HepG2 (cell line): ENCODE measurements around the gene THRB. TPM values are rescaled to one million over a fixed set of nuclear protein-coding genes. Genes with fewer than 3 reads are reported as not detected.

Experiments
- CBX1 ChIP-seq: IDR thresholded peaks from one replicate; pipeline ENCODE4 v1.6.1; 2016; ENCODE audit warnings: antibody characterized with exemption, low read depth
- HINFP ChIP-seq: sonication (generic); formaldehyde crosslinking; IDR thresholded peaks from 2 replicates; pipeline ENCODE4 v1.4.0; 2020; ENCODE audit warnings: low read depth, mild to moderate bottlenecking, missing genetic modification reagents
- HNF4A ChIP-seq: sonication (generic); formaldehyde crosslinking; IDR thresholded peaks from 2 replicates; pipeline ENCODE4 v1.4.0; 2020; ENCODE audit warnings: missing genetic modification reagents
- HOXA3 ChIP-seq: sonication (generic); formaldehyde crosslinking; IDR thresholded peaks from 2 replicates; pipeline ENCODE4 v1.5.0; 2020; ENCODE audit warnings: missing genetic modification reagents
- KMT2A ChIP-seq: sonication (generic); formaldehyde crosslinking; IDR thresholded peaks from 2 replicates; pipeline ENCODE4 v1.4.0; 2020; ENCODE audit warnings: missing genetic modification reagents
- KMT2B ChIP-seq: IDR thresholded peaks from 2 replicates; pipeline ENCODE4 v1.6.1; 2016; ENCODE audit warnings: missing genetic modification reagents, missing compliant biosample characterization
- MXD4 ChIP-seq: IDR thresholded peaks from 2 replicates; pipeline ENCODE4 v1.6.1; 2016; ENCODE audit warnings: mild to moderate bottlenecking, missing biosample characterization, missing genetic modification reagents
- NKX3-1 ChIP-seq: sonication (generic); formaldehyde crosslinking; IDR thresholded peaks from 2 replicates; pipeline ENCODE4 v1.5.0; 2020; ENCODE audit warnings: missing genetic modification reagents
- NR2C2 ChIP-seq: sonication (generic); formaldehyde crosslinking; IDR thresholded peaks from 2 replicates; pipeline ENCODE4 v1.4.0; 2020; ENCODE audit warnings: missing genetic modification reagents, mild to moderate bottlenecking, moderate library complexity, borderline replicate concordance
- RFX3 ChIP-seq: IDR thresholded peaks from 2 replicates; pipeline ENCODE4 v1.6.1; 2016; ENCODE audit warnings: missing biosample characterization, missing genetic modification reagents
- TFDP1 ChIP-seq: IDR thresholded peaks from 2 replicates; pipeline ENCODE4 v1.6.1; 2016; ENCODE audit warnings: missing compliant biosample characterization, missing genetic modification reagents, borderline replicate concordance
- TOPORS ChIP-seq: sonication (generic); formaldehyde crosslinking; IDR thresholded peaks from 2 replicates; pipeline ENCODE4 v1.8.0; 2023; ENCODE audit warnings: mild to moderate bottlenecking, missing genetic modification reagents
- ZFAT ChIP-seq: sonication (generic); formaldehyde crosslinking; conservative IDR thresholded peaks from 2 replicates; pipeline ENCODE4 v1.8.1; 2023; ENCODE audit warnings: missing genetic modification reagents, inconsistent platforms
- ZNF24 ChIP-seq: fragments of 450-650 bp; IDR thresholded peaks from 2 replicates; pipeline ENCODE4 v1.6.1; 2017; ENCODE audit warnings: antibody characterized with exemption, mild to moderate bottlenecking
- ZNF276 ChIP-seq: sonication (generic); formaldehyde crosslinking; IDR thresholded peaks from 2 replicates; pipeline ENCODE4 v1.4.0; 2020; ENCODE audit warnings: mild to moderate bottlenecking, low read depth, missing genetic modification reagents
- ZNF550 ChIP-seq: sonication (generic); formaldehyde crosslinking; IDR thresholded peaks from 2 replicates; pipeline ENCODE4 v1.4.0; 2020; ENCODE audit warnings: mild to moderate bottlenecking, missing genetic modification reagents, borderline replicate concordance
- ZNF619 ChIP-seq: sonication (generic); formaldehyde crosslinking; IDR thresholded peaks from 2 replicates; pipeline ENCODE4 v1.4.0; 2020; ENCODE audit warnings: mild to moderate bottlenecking, missing genetic modification reagents
- ZNF652 ChIP-seq: IDR thresholded peaks from 2 replicates; pipeline ENCODE4 v1.6.1; 2016; ENCODE audit warnings: low read depth, borderline replicate concordance
- ZNF75D ChIP-seq: sonication (generic); formaldehyde crosslinking; IDR thresholded peaks from 2 replicates; pipeline ENCODE4 v1.8.1; 2023; ENCODE audit warnings: missing genetic modification reagents, mild to moderate bottlenecking, borderline replicate concordance
- ZNF761 ChIP-seq: sonication (generic); formaldehyde crosslinking; conservative IDR thresholded peaks from 2 replicates; pipeline ENCODE4 v1.4.0; 2020; ENCODE audit warnings: mild to moderate bottlenecking, missing genetic modification reagents
- polyA plus RNA-seq, 8 experiments: library from polyadenylated mRNA; depleted of rRNA in 3 of 8; stranded (reverse) in 7 of 8; unstranded in 1 of 8; fragments of >200 nt; fragmentation: Illumina TruSeq in 4 of 8; extraction: Trizol in 4 of 8; gene quantifications; 2 replicates each; pipeline versions ENCODE4 v1.2.1 to v1.2.3, GENCODE V29; 2011 to 2016; ENCODE audit warnings: low read depth in 4 of 8, missing spikeins in 1 of 8, mixed read lengths in 1 of 8; ENCODE audit not compliant: insufficient read depth in 1 of 8
- total RNA-seq, 5 experiments: library from RNA; depleted of rRNA; stranded (reverse); fragments of >200 nt; fragmentation: Illumina TruSeq; extraction: Trizol; gene quantifications; 2 replicates each; pipeline ENCODE4 v1.2.3, GENCODE V29; 2016; ENCODE audit warnings: low read depth in 1 of 5
- TF ChIP-seq, protein P1 (sequence below): sonication (generic); formaldehyde crosslinking; IDR thresholded peaks from 2 replicates; pipeline ENCODE4 v1.4.0; 2020; ENCODE audit warnings: missing genetic modification reagents
- TF ChIP-seq, protein P2 (sequence below): sonication (generic); formaldehyde crosslinking; IDR thresholded peaks from 2 replicates; pipeline ENCODE4 v1.5.0; 2020; ENCODE audit warnings: mild to moderate bottlenecking, missing genetic modification reagents
- TF ChIP-seq, protein P3 (sequence below): sonication (generic); formaldehyde crosslinking; IDR thresholded peaks from 2 replicates; pipeline ENCODE4 v1.4.0; 2020; ENCODE audit warnings: mild to moderate bottlenecking, missing genetic modification reagents

Gene THRB
- total and polyA plus RNA-seq, 2 of the 13 experiments (the other 11 are each of a cell fraction or from before 2014, with no cell fraction given) = 4.7 to 22.7 TPM

DNA sequence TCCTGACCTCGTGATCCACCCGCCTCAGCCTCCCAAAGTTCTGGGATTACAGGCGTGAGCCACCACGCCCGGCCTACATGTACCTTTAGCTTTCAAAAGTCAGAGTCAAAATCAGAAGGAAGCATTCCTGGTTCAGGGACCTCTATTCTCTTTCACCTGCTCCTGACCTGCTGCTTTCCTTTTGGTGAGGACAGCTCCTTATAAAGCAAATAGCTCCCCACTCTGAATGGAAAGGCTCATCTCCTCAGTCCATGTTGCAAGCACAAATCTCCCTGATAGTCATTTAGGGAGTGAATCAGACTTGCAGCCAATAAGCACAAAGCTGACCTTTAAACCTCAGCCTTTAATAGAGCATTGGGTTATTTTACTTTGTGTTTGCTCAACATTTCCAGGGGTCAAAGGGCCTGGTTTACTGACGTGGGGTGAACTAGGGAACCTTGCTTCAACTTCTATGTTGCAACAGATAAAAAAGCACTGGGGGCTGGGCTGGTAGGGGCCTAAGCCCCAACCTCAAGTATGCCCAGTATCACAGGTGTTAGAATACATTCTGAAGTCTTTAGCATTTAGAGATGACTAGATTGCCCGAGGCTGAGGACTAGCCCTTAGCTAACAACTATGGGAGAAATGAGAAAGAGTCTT is 43.1 kb downstream of the THRB start (continued):
- TF ChIP-seq RFX3 (CRISPR knock-in tag) (no peak), CBX1 (no peak), KMT2A (CRISPR knock-in tag) (peak; percentile 28), ZNF75D (CRISPR knock-in tag) (no peak), ZNF761 (no peak), ZFAT (no peak), MXD4 (CRISPR knock-in tag) (no peak), ZNF276 (no peak), ZNF652 (CRISPR knock-in tag) (no peak; the same call in 1 of the 2 replicates), NKX3-1 (CRISPR knock-in tag) (peak; percentile 79; the same call in 1 of the 2 replicates), TFDP1 (CRISPR knock-in tag) (no peak), ZNF550 (no peak), KMT2B (CRISPR knock-in tag) (peak; percentile 47; the same call in 1 of the 2 replicates), HOXA3 (CRISPR knock-in tag) (peak; percentile 76), ZNF619 (CRISPR knock-in tag) (0 out of 2 replicates have a peak, but pooled peaks have one; percentile 15), ZNF24 (no peak), HNF4A (CRISPR knock-in tag) (peak; percentile 99), HINFP (CRISPR knock-in tag) (no peak), TOPORS (CRISPR knock-in tag) (0 out of 2 replicates have a peak, but pooled peaks have one; percentile 19), NR2C2 (peak; percentile 95)
- TF ChIP-seq, protein P1, sequence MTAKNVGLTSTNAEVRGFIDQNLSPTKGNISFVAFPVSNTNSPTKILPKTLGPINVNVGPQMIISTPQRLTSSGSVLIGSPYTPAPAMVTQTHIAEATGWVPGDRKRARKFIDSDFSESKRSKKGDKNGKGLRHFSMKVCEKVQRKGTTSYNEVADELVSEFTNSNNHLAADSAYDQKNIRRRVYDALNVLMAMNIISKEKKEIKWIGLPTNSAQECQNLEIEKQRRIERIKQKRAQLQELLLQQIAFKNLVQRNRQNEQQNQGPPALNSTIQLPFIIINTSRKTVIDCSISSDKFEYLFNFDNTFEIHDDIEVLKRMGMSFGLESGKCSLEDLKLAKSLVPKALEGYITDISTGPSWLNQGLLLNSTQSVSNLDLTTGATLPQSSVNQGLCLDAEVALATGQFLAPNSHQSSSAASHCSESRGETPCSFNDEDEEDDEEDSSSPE (CRISPR knock-in tag) = peak; percentile 39; the same call in 1 of the 2 replicates
- TF ChIP-seq, protein P2, sequence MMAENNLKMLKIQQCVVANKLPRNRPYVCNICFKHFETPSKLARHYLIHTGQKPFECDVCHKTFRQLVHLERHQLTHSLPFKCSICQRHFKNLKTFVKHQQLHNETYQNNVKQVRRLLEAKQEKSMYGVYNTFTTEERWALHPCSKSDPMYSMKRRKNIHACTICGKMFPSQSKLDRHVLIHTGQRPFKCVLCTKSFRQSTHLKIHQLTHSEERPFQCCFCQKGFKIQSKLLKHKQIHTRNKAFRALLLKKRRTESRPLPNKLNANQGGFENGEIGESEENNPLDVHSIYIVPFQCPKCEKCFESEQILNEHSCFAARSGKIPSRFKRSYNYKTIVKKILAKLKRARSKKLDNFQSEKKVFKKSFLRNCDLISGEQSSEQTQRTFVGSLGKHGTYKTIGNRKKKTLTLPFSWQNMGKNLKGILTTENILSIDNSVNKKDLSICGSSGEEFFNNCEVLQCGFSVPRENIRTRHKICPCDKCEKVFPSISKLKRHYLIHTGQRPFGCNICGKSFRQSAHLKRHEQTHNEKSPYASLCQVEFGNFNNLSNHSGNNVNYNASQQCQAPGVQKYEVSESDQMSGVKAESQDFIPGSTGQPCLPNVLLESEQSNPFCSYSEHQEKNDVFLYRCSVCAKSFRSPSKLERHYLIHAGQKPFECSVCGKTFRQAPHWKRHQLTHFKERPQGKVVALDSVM = no peak
- TF ChIP-seq, protein P3, sequence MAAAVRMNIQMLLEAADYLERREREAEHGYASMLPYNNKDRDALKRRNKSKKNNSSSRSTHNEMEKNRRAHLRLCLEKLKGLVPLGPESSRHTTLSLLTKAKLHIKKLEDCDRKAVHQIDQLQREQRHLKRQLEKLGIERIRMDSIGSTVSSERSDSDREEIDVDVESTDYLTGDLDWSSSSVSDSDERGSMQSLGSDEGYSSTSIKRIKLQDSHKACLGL (CRISPR knock-in tag) = no peak
